Measurements from ENCODE around the gene IFI6.

DNA sequence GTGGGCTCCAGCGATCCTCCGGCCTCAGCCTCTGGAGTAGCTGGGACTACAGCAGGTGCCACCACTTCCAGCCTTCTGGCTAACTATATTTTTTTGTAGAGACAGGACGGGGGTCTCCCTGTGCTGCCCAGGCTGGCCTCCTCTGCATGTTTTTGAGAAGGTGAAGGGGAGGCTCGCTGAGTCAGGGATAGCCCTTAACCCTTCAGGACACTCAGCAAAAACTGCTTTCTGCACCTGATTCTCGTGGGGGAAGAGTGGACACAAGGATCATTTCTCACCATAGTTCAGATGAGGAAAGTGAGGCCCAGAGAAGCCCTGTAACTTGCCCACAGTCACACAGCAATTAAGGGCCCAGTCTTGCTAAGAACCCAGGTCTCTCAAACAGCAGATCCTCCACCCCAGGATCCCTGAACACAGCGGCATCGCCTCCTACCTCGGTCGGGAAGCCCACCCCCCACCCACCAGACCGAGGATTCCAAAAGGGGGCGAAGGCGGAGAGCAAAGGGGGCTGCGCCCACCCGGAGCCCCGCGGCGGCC lies 38.3 kb downstream of the IFI6 start:
- TF ChIP-seq, protein P1, sequence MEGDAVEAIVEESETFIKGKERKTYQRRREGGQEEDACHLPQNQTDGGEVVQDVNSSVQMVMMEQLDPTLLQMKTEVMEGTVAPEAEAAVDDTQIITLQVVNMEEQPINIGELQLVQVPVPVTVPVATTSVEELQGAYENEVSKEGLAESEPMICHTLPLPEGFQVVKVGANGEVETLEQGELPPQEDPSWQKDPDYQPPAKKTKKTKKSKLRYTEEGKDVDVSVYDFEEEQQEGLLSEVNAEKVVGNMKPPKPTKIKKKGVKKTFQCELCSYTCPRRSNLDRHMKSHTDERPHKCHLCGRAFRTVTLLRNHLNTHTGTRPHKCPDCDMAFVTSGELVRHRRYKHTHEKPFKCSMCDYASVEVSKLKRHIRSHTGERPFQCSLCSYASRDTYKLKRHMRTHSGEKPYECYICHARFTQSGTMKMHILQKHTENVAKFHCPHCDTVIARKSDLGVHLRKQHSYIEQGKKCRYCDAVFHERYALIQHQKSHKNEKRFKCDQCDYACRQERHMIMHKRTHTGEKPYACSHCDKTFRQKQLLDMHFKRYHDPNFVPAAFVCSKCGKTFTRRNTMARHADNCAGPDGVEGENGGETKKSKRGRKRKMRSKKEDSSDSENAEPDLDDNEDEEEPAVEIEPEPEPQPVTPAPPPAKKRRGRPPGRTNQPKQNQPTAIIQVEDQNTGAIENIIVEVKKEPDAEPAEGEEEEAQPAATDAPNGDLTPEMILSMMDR (IDR thresholded peaks at IDR 0.05), result no peak
- TF ChIP-seq POLR2A (IDR thresholded peaks at IDR 0.05) (no peak), EP300 (IDR thresholded peaks at IDR 0.05) (no peak)
